OCI-LY7 (cell line): ENCODE data around the gene ZNF396.

Source experiments
- EZH2phosphoT487 ChIP-seq: fragments of 200-600 bp; sonication (generic); IDR thresholded peaks from 2 replicates; pipeline ENCODE4 v1.6.1; 2018; ENCODE audit warnings: low read depth, borderline replicate concordance, mild to moderate bottlenecking, mixed run types, antibody characterized with exemption, low read length, moderate library complexity, mixed read lengths
- TF ChIP-seq, protein P1 (sequence below): fragments of 200-600 bp; sonication (generic); conservative IDR thresholded peaks from 2 replicates; pipeline ENCODE4 v1.5.1; 2014; ENCODE audit warnings: mild to moderate bottlenecking, antibody characterized with exemption, low read length, moderate library complexity, mixed read lengths

- TF ChIP-seq, protein P1, sequence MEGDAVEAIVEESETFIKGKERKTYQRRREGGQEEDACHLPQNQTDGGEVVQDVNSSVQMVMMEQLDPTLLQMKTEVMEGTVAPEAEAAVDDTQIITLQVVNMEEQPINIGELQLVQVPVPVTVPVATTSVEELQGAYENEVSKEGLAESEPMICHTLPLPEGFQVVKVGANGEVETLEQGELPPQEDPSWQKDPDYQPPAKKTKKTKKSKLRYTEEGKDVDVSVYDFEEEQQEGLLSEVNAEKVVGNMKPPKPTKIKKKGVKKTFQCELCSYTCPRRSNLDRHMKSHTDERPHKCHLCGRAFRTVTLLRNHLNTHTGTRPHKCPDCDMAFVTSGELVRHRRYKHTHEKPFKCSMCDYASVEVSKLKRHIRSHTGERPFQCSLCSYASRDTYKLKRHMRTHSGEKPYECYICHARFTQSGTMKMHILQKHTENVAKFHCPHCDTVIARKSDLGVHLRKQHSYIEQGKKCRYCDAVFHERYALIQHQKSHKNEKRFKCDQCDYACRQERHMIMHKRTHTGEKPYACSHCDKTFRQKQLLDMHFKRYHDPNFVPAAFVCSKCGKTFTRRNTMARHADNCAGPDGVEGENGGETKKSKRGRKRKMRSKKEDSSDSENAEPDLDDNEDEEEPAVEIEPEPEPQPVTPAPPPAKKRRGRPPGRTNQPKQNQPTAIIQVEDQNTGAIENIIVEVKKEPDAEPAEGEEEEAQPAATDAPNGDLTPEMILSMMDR, result no peak
- TF ChIP-seq EZH2phosphoT487, result no peak
These were observed 29.5 kb upstream of the ZNF396 start for GRCh38 chr18:35406666-35407065.
